K562 (cell line): ENCODE results near the gene PACS1. TPM values are rescaled to one million over a fixed set of nuclear protein-coding genes. Genes with fewer than 3 reads are reported as not detected.

Source experiments
- ATAC-seq: fragments of 200-7000 bp; cut with Tn5 transposase; 3 replicates; pipeline ENCODE4 v1.9.1; 2020; ENCODE audit warnings: moderate library complexity
- BruUV-seq: library from RNA; stranded (reverse); fragments of 400-500 nt; replicated peaks from 2 replicates; lab custom pipeline; 2021; lab: Mats Ljungman, UMichigan
- CTCF ChIA-PET: fragments of 300-600 bp; formaldehyde crosslinking; extraction: SDS; loops from one replicate; lab custom pipeline; 2021; ENCODE audit warnings: low intra/inter-chr PET ratio; lab: Yijun Ruan, JAX
- POLR2A ChIA-PET: fragments of 300-600, 350-650 bp; sonication (Branson Sonifier 250); formaldehyde crosslinking; extraction: SDS; loops from one replicate; lab custom pipeline; 2021; ENCODE audit warnings: antibody characterized with exemption, inconsistent platforms; lab: Yijun Ruan, JAX
- DNase-seq, 4 experiments: peaks; one replicate each; pipeline versions ENCODE4 v3.0.0 to v3.0.0-alpha.2; 2011 to 2018; ENCODE audit warnings: low spot score in 3 of 4, mixed read lengths in 3 of 4; ENCODE audit errors: extremely low read depth in 1 of 4
- FAIRE-seq: peaks from 2 replicates; lab custom pipeline; 2011; peaks lifted over from hg19 to GRCh38; lab: Jason Lieb, UNC
- H2AFZ ChIP-seq: 2 replicates; pipeline ENCODE4 v1.6.0; 2011; ENCODE audit warnings: low read depth, low read length, control low read depth, inconsistent platforms
- H3K27ac ChIP-seq: fragments of 200-600 bp; 3 replicates; pipeline ENCODE4 v1.8.0; 2011; ENCODE audit warnings: low read depth, mild to moderate bottlenecking, control low read depth, inconsistent platforms, low read length, moderate library complexity, mixed read lengths; ENCODE audit errors: extremely low read depth
- H3K27me3 ChIP-seq, 2 experiments: fragments of 300-600 bp in 1 of 2; 2 replicates in 1 of 2; 3 replicates in 1 of 2; pipeline versions ENCODE4 v1.6.0 to v1.8.0; 2011; ENCODE audit warnings: inconsistent platforms in 2 of 2, low read length in 2 of 2, mild to moderate bottlenecking in 1 of 2, mixed read lengths in 1 of 2, moderate library complexity in 1 of 2; ENCODE audit not compliant: control insufficient read depth in 2 of 2, insufficient read depth in 2 of 2
- H3K36me3 ChIP-seq: fragments of 300-600 bp; 3 replicates; pipeline ENCODE4 v1.8.0; 2011; ENCODE audit warnings: mild to moderate bottlenecking, low read length, inconsistent platforms; ENCODE audit not compliant: control insufficient read depth, insufficient read depth
- H3K4me1 ChIP-seq, 2 experiments: fragments of 200-600 bp in 1 of 2; replicated peaks in 1 of 2; 2 replicates in 1 of 2; 3 replicates in 1 of 2; pipeline versions ENCODE4 v1.5.1 to v1.8.0; 2011; ENCODE audit warnings: inconsistent platforms in 2 of 2, low read length in 2 of 2, mild to moderate bottlenecking in 1 of 2, mixed read lengths in 1 of 2, moderate library complexity in 1 of 2; ENCODE audit not compliant: control insufficient read depth in 2 of 2, insufficient read depth in 2 of 2
- H3K4me2 ChIP-seq: 2 replicates; pipeline ENCODE4 v1.6.1; 2011; ENCODE audit warnings: low read length, control low read depth, inconsistent platforms, mixed read lengths; ENCODE audit not compliant: insufficient read depth
- H3K4me3 ChIP-seq: fragments of 200-600 bp; sonication (generic), shearing (Covaris generic); 2 replicates; pipeline ENCODE4 v1.5.1; 2016; ENCODE audit warnings: control low read depth, inconsistent platforms
- H3K79me2 ChIP-seq: fragments of 200-600 bp; 3 replicates; pipeline ENCODE4 v1.8.0; 2011; ENCODE audit warnings: low read length, inconsistent platforms; ENCODE audit not compliant: control insufficient read depth, insufficient read depth
- H3K9ac ChIP-seq, 2 experiments: 2 replicates each; pipeline versions ENCODE4 v1.6.0 to v1.6.1; 2011; ENCODE audit warnings: low read depth in 2 of 2, low read length in 2 of 2, control low read depth in 1 of 2, inconsistent platforms in 1 of 2, mild to moderate bottlenecking in 1 of 2, mixed read lengths in 1 of 2; ENCODE audit not compliant: insufficient read depth in 1 of 2
- H3K9me1 ChIP-seq: one replicate; pipeline ENCODE4 v1.6.0; 2011; ENCODE audit warnings: inconsistent platforms, mild to moderate bottlenecking, low read length, moderate library complexity; ENCODE audit not compliant: control insufficient read depth, insufficient read depth
- H3K9me3 ChIP-seq: replicated peaks from 2 replicates; pipeline ENCODE4 v1.5.1; 2011; ENCODE audit warnings: low read depth, low read length, inconsistent platforms; ENCODE audit not compliant: control insufficient read depth, insufficient read depth
- H4K20me1 ChIP-seq: replicated peaks from 2 replicates; pipeline ENCODE4 v1.6.1; 2011; ENCODE audit warnings: low read length, inconsistent platforms, mixed read lengths; ENCODE audit not compliant: control insufficient read depth, insufficient read depth
- CBX8 ChIP-seq: fragments of 200-600 bp; sonication (generic); IDR thresholded peaks from 2 replicates; pipeline ENCODE4 v1.6.1; 2012; ENCODE audit warnings: borderline replicate concordance, mixed run types, low read depth, mild to moderate bottlenecking, moderate library complexity, mixed read lengths, low read length, control low read depth, inconsistent platforms; ENCODE audit not compliant: poor library complexity, severe bottlenecking; ENCODE audit errors: extremely low read depth
- DLX4 ChIP-seq: fragments of 250-450 bp; sonication (Bioruptor Pico); IDR thresholded peaks from 2 replicates; pipeline ENCODE4 v1.6.1; 2021; ENCODE audit warnings: mild to moderate bottlenecking
- HMGXB4 ChIP-seq: sonication (generic); formaldehyde crosslinking; IDR thresholded peaks from 2 replicates; pipeline ENCODE4 v1.8.1; 2023; ENCODE audit warnings: mild to moderate bottlenecking, missing genetic modification reagents
- KAT2B ChIP-seq: IDR thresholded peaks from one replicate; pipeline ENCODE4 v1.6.1; 2012; ENCODE audit warnings: low read depth, mild to moderate bottlenecking, control low read depth, inconsistent platforms, low read length, moderate library complexity
- NFIC ChIP-seq: fragments of 450-650 bp; IDR thresholded peaks from 2 replicates; pipeline ENCODE4 v1.6.1; 2017; ENCODE audit warnings: mild to moderate bottlenecking, inconsistent platforms
- NR2C1 ChIP-seq, 2 experiments: fragments of 450-650 bp; IDR thresholded peaks; 2 replicates each; pipeline ENCODE4 v1.6.1; 2017; ENCODE audit warnings: mild to moderate bottlenecking in 2 of 2, antibody characterized with exemption in 1 of 2, inconsistent platforms in 1 of 2, missing compliant biosample characterization in 1 of 2, missing genetic modification characterization in 1 of 2
- NR4A1 ChIP-seq, 2 experiments: fragments of 250-450 bp in 1 of 2; fragments of 450-650 bp in 1 of 2; sonication (Bioruptor Pico) in 1 of 2; IDR thresholded peaks; 2 replicates each; pipeline versions ENCODE4 v1.4.0 to v1.6.1; 2016 to 2020; ENCODE audit warnings: mild to moderate bottlenecking in 2 of 2, missing compliant biosample characterization in 1 of 2, missing genetic modification characterization in 1 of 2, moderate library complexity in 1 of 2
- ZNF24 ChIP-seq: fragments of 450-650 bp; IDR thresholded peaks from 2 replicates; pipeline ENCODE4 v1.6.1; 2016
- ZNF318 ChIP-seq, 2 experiments: fragments of 450-650 bp; IDR thresholded peaks; 2 replicates each; pipeline ENCODE4 v1.6.1; 2016; ENCODE audit warnings: mild to moderate bottlenecking in 2 of 2, borderline replicate concordance in 1 of 2, low read depth in 1 of 2, moderate library complexity in 1 of 2
- in situ Hi-C: fragments of 300-500 bp; cut with MboI; formaldehyde crosslinking; loops from 4 replicates; pipeline ENCODE4 v1.15.0; 2018; ENCODE audit warnings: inconsistent platforms, mixed read lengths
- intact Hi-C: fragments of 100-400 bp; cut with micrococcal nuclease; formaldehyde crosslinking; loops from 2 replicates; pipeline ENCODE4 v1.14.2; 2022
- polyA plus RNA-seq, 8 experiments: library from polyadenylated mRNA; depleted of rRNA in 4 of 8; stranded (reverse) in 5 of 8; unstranded in 3 of 8; fragments of >200 nt; fragmentation: Nextera tagmentation in 2 of 8; fragmentation: Illumina TruSeq in 1 of 8; extraction: Ambion mirVana in 2 of 8; extraction: Trizol in 1 of 8; gene quantifications; 2 replicates each; pipeline versions ENCODE4 v1.2.1 to v1.2.3, GENCODE V29; 2011 to 2014; ENCODE audit warnings: inconsistent platforms in 1 of 8, missing spikeins in 1 of 8
- total RNA-seq, 7 experiments: library from RNA; depleted of rRNA in 6 of 7; stranded (reverse); fragments of >200 nt in 6 of 7; fragmentation: Illumina TruSeq in 2 of 7; extraction: Trizol in 2 of 7; gene quantifications; 2 replicates each; pipeline versions ENCODE4 v1.2.1 to v1.2.3, GENCODE V29; 2011 to 2021; ENCODE audit warnings: low replicate concordance in 1 of 7
- TF ChIP-seq, protein P1 (sequence below): fragments of 450-650 bp; IDR thresholded peaks from 2 replicates; pipeline ENCODE4 v1.6.1; 2016; ENCODE audit warnings: antibody characterized with exemption

The PACS1 gene
- total and polyA plus RNA-seq, 9 of the 15 experiments (the other 6 are each of a cell fraction or from before 2014, with no cell fraction given): 0.34 to 28.1 (median 8.5) TPM

GRCh38 chr11:66226101-66226500 is 156.0 kb downstream of the PACS1 start:
- no peak for DNase-seq
- H3K27ac ChIP-seq: no peak overlapping the region
- H2AFZ ChIP-seq: no peak overlapping the region
- FAIRE-seq: no peak
- peaks cover 7 to 11% of the 10 kb centered on the region in 2 experiments; a peak in 3 of 5 replicates for H3K4me1 ChIP-seq
- ATAC-seq: no peak
- no TSS peak for BruUV-seq
- intact Hi-C loops: no loop called here
- no peaks in the 10 kb centered on the region for H3K79me2 ChIP-seq
- ChIA-PET POLR2A (no interaction called here), CTCF (no interaction called here)
- no peaks in the 10 kb centered on the region for H3K9me1 ChIP-seq
- H3K4me2 ChIP-seq: no peak overlapping the region
- peaks cover 5% of the 10 kb centered on the region; the same call in 1 of the 2 replicates for H4K20me1 ChIP-seq
- no peaks in the 10 kb centered on the region for H3K9me3 ChIP-seq
- H3K27me3 ChIP-seq: no peaks in the 10 kb centered on the region
- no peak overlapping the region for H3K9ac ChIP-seq
- H3K4me3 ChIP-seq: no peak overlapping the region
- peaks cover 21% of the 10 kb centered on the region for H3K36me3 ChIP-seq
- in situ Hi-C loops: no loop called here
- TF ChIP-seq NR2C1 (IDR thresholded peaks at IDR 0.05): no peak
- no peak for TF ChIP-seq NR2C1 (tag; IDR thresholded peaks at IDR 0.05)
- TF ChIP-seq NR4A1 (CRISPR knock-in tag; IDR thresholded peaks at IDR 0.05): no peak
- no peak for TF ChIP-seq NR4A1 (tag; IDR thresholded peaks at IDR 0.05)
- TF ChIP-seq KAT2B: no peak
- no peak for TF ChIP-seq HMGXB4 (CRISPR knock-in tag)
- TF ChIP-seq DLX4 (CRISPR knock-in tag): no peak
- no peak for TF ChIP-seq CBX8
- no peak for TF ChIP-seq NFIC
- TF ChIP-seq ZNF24: no peak
- no peak for TF ChIP-seq ZNF318 (IDR thresholded peaks at IDR 0.05; ENCODE audit: borderline replicate concordance in 1 of 2, low read depth in 1 of 2)
- TF ChIP-seq, protein P1, sequence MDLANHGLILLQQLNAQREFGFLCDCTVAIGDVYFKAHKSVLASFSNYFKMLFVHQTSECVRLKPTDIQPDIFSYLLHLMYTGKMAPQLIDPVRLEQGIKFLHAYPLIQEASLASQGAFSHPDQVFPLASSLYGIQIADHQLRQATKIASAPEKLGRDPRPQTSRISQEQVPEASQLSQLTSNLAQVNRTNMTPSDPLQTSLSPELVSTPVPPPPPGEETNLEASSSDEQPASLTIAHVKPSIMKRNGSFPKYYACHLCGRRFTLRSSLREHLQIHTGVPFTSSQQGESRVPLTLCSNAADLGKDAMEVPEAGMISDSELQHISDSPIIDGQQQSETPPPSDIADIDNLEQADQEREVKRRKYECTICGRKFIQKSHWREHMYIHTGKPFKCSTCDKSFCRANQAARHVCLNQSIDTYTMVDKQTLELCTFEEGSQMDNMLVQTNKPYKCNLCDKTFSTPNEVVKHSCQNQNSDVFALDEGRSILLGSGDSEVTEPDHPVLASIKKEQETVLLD: no peak
